GM13977 (cell line): ENCODE measurements around the gene CHRND.
A peak's percentile ranks its signal among the peaks of the same experiment; 100 is the strongest.

ENCODE experiments used
- DNase-seq: peaks from one replicate; pipeline ENCODE4 v3.0.0; 2012; ENCODE audit warnings: low spot score
- CTCF ChIP-seq: IDR thresholded peaks from 2 replicates; pipeline ENCODE4 v1.5.1; 2012; ENCODE audit warnings: mild to moderate bottlenecking, control low read depth; ENCODE audit not compliant: insufficient read depth; ENCODE audit errors: extremely low read depth, missing control alignments
- in situ Hi-C: fragments of 300-500 bp; cut with MboI; formaldehyde crosslinking; loops from one replicate; pipeline ENCODE4 v1.12.0; 2022; ENCODE audit warnings: low sequenced_read_pairs, low pct_unique_long_range_greater_than_20kb, mixed read lengths, inconsistent platforms; ENCODE audit not compliant: unreplicated experiment

CHRND gene

GRCh38 chr2:232533944-232534710, 8.2 kb downstream of the CHRND start:
- DNase-seq, result no peak
- TF ChIP-seq CTCF, result no peak
- in situ Hi-C loops, result no loop called here

GRCh38 chr2:232534940-232535651, 9.1 kb downstream of the CHRND start:
- TF ChIP-seq CTCF, result no peak
- in situ Hi-C loops, result no loop called here
- no peak for DNase-seq

GRCh38 chr2:232535761-232536530, 10.0 kb downstream of the CHRND start:
- TF ChIP-seq CTCF, result no peak
- in situ Hi-C loops, result no loop called here
- DNase-seq, result no peak

- TF ChIP-seq CTCF, result peak; percentile 44
- DNase-seq, result no peak
- in situ Hi-C loops, result no loop called here
These were observed 11.1 kb downstream of the CHRND start for GRCh38 chr2:232537079-232537478.

GRCh38 chr2:232537499-232537898, 11.5 kb downstream of the CHRND start:
- TF ChIP-seq CTCF, result no peak
- DNase-seq, result no peak
- in situ Hi-C loops, result no loop called here

GRCh38 chr2:232538671-232539070, 12.7 kb downstream of the CHRND start:
- TF ChIP-seq CTCF, result no peak
- no peak for DNase-seq
- in situ Hi-C loops, result no loop called here
